PC-9 (cell line): ENCODE results near the gene LMOD1.

Experiments used
- EZH2 ChIP-seq: fragments of 200-600 bp; sonication (generic); IDR thresholded peaks from 2 replicates; pipeline ENCODE4 v1.8.0; 2017; ENCODE audit warnings: antibody characterized with exemption, low read depth
- TF ChIP-seq, protein P1 (sequence below): fragments of 200-600 bp; sonication (generic); conservative IDR thresholded peaks from 2 replicates; pipeline ENCODE4 v1.6.1; 2017; ENCODE audit warnings: mixed run types, antibody characterized with exemption, mild to moderate bottlenecking, moderate library complexity

- no peak for TF ChIP-seq EZH2
- TF ChIP-seq, protein P1, sequence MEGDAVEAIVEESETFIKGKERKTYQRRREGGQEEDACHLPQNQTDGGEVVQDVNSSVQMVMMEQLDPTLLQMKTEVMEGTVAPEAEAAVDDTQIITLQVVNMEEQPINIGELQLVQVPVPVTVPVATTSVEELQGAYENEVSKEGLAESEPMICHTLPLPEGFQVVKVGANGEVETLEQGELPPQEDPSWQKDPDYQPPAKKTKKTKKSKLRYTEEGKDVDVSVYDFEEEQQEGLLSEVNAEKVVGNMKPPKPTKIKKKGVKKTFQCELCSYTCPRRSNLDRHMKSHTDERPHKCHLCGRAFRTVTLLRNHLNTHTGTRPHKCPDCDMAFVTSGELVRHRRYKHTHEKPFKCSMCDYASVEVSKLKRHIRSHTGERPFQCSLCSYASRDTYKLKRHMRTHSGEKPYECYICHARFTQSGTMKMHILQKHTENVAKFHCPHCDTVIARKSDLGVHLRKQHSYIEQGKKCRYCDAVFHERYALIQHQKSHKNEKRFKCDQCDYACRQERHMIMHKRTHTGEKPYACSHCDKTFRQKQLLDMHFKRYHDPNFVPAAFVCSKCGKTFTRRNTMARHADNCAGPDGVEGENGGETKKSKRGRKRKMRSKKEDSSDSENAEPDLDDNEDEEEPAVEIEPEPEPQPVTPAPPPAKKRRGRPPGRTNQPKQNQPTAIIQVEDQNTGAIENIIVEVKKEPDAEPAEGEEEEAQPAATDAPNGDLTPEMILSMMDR: no peak
Observed at GRCh38 chr1:201942129-201942495, 4.2 kb downstream of the LMOD1 start.
